ENCODE results near the gene TEX12. TPM values are rescaled to one million over a fixed set of nuclear protein-coding genes. Genes with fewer than 3 reads are reported as not detected.

The TEX12 gene
- total and polyA plus RNA-seq, 2 experiments from 2014 or later, result 1.1 TPM; not detected in 1

DNA sequence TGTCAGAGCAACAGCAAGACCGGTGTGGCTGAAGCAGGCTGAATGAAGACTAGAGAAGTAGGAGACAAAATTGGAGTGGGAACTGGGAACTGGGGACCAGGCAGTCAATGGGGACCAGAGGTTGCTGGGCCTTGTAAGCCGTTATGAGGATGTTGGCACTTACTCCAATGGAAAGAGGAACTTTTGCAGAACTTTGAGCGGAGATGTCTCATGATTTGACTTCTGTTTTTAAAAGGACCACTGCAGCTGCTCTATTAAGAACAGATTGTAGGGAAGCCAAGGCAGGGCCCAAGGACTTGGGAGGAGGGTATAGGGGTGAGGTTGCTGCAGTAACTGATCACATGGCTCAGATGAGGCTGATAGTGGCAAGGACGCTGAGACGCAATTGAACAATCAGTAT, 37.5 kb upstream of the TEX12 start:
- H3F3A ChIP-seq (replicated peaks; ENCODE audit: low read depth), result no peaks in the 10 kb centered on the region
- no peaks in the 10 kb centered on the region for H3K4me1 ChIP-seq (ENCODE audit: insufficient read depth)
- DNase-seq (ENCODE audit: low spot score) (no peak), ATAC-seq (no peak)
- no peaks in the 10 kb centered on the region for H3K36me3 ChIP-seq (ENCODE audit: insufficient read depth)
- no peaks in the 10 kb centered on the region for H3K79me2 ChIP-seq (replicated peaks; ENCODE audit: insufficient read depth)
- H3K4me2 ChIP-seq, result no peak overlapping the region
- no peaks in the 10 kb centered on the region for H3K9me2 ChIP-seq (ENCODE audit: insufficient read depth)
- Mint-ChIP-seq H3K27ac (no peak overlapping the region), H3K27me3 (ENCODE audit: insufficient read depth, low read depth, poor library complexity) (peaks cover 1% of the 10 kb centered on the region), H3K9me3 (no peaks in the 10 kb centered on the region), H3K4me1 (no peaks in the 10 kb centered on the region; the same call in 1 of the 3 replicates), H3K36me3 (ENCODE audit: low read depth) (no peaks in the 10 kb centered on the region), H3K4me3 (no peak overlapping the region)
- no peak overlapping the region for H3K27ac ChIP-seq (ENCODE audit: low read depth)
- H2AFZ ChIP-seq, result no peak overlapping the region
- no peaks in the 10 kb centered on the region for H3K27me3 ChIP-seq (ENCODE audit: insufficient read depth)
- no peaks in the 10 kb centered on the region for H4K20me1 ChIP-seq (replicated peaks; ENCODE audit: insufficient read depth)
- TF ChIP-seq, protein P1, sequence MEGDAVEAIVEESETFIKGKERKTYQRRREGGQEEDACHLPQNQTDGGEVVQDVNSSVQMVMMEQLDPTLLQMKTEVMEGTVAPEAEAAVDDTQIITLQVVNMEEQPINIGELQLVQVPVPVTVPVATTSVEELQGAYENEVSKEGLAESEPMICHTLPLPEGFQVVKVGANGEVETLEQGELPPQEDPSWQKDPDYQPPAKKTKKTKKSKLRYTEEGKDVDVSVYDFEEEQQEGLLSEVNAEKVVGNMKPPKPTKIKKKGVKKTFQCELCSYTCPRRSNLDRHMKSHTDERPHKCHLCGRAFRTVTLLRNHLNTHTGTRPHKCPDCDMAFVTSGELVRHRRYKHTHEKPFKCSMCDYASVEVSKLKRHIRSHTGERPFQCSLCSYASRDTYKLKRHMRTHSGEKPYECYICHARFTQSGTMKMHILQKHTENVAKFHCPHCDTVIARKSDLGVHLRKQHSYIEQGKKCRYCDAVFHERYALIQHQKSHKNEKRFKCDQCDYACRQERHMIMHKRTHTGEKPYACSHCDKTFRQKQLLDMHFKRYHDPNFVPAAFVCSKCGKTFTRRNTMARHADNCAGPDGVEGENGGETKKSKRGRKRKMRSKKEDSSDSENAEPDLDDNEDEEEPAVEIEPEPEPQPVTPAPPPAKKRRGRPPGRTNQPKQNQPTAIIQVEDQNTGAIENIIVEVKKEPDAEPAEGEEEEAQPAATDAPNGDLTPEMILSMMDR (conservative IDR thresholded peaks at IDR 0.05; ENCODE audit: low read depth in 2 of 2), result no peak
- no peak for TF ChIP-seq STAT1 (IDR thresholded peaks at IDR 0.05; ENCODE audit: unreplicated experiment)
- no peak for TF ChIP-seq JUNB (IDR thresholded peaks at IDR 0.05; ENCODE audit: unreplicated experiment)
- no peak for TF ChIP-seq ZNF114 (CRISPR knock-in tag; IDR thresholded peaks at IDR 0.05)
- no peak overlapping the region for H3K4me3 ChIP-seq

DNA sequence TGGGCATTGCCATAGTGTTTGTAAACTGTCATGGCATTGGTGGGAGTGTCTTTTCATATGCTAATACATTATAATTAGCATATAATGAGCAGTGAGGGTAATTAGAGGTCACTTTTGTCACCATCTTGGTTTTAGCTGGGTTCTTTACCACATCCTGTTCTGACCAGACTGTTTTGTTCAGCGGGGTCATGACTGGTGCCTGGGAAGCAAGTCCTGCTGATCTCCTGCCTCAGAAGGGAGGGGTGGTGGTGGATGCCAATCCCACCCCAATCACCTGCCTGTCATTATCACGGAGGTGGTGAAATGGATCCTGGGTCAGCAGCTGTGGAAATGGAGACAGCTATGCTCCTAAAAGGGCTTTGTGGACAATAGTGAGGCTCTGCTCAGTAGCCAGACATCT, 34.4 kb upstream of the TEX12 start:
- no peak overlapping the region for H3K27ac Mint-ChIP-seq
- H3K4me1 Mint-ChIP-seq, result no peaks in the 10 kb centered on the region; the same call in 1 of the 3 replicates
- Histone ChIP-seq H3K4me1 (ENCODE audit: insufficient read depth) (no peaks in the 10 kb centered on the region), H3K36me3 (ENCODE audit: insufficient read depth) (no peaks in the 10 kb centered on the region), H3K27me3 (ENCODE audit: insufficient read depth) (no peaks in the 10 kb centered on the region), H3K27ac (ENCODE audit: low read depth) (no peak overlapping the region), H2AFZ (no peak overlapping the region), H3K79me2 (replicated peaks; ENCODE audit: insufficient read depth) (no peaks in the 10 kb centered on the region), H3F3A (replicated peaks; ENCODE audit: low read depth) (no peaks in the 10 kb centered on the region), H4K20me1 (replicated peaks; ENCODE audit: insufficient read depth) (no peaks in the 10 kb centered on the region), H3K9me2 (ENCODE audit: insufficient read depth) (no peaks in the 10 kb centered on the region), H3K4me3 (no peak overlapping the region), H3K4me2 (no peak overlapping the region)
- peak; percentile 29 for DNase-seq (ENCODE audit: low spot score)
- ATAC-seq, result no peak
- H3K9me3 Mint-ChIP-seq, result no peaks in the 10 kb centered on the region
- no peak overlapping the region for H3K4me3 Mint-ChIP-seq
- peaks cover 1% of the 10 kb centered on the region for H3K27me3 Mint-ChIP-seq (ENCODE audit: insufficient read depth, low read depth, poor library complexity)
- H3K36me3 Mint-ChIP-seq (ENCODE audit: low read depth), result no peaks in the 10 kb centered on the region
- TF ChIP-seq JUNB (IDR thresholded peaks at IDR 0.05; ENCODE audit: unreplicated experiment), result no peak
- TF ChIP-seq EZH2phosphoT487 (IDR thresholded peaks at IDR 0.05; ENCODE audit: unreplicated experiment), result no peak
- no peak for TF ChIP-seq ZNF114 (CRISPR knock-in tag; IDR thresholded peaks at IDR 0.05)
- no peak for TF ChIP-seq CREB1 (CRISPR knock-in tag; IDR thresholded peaks at IDR 0.05; ENCODE audit: low read depth)
- TF ChIP-seq, protein P2, sequence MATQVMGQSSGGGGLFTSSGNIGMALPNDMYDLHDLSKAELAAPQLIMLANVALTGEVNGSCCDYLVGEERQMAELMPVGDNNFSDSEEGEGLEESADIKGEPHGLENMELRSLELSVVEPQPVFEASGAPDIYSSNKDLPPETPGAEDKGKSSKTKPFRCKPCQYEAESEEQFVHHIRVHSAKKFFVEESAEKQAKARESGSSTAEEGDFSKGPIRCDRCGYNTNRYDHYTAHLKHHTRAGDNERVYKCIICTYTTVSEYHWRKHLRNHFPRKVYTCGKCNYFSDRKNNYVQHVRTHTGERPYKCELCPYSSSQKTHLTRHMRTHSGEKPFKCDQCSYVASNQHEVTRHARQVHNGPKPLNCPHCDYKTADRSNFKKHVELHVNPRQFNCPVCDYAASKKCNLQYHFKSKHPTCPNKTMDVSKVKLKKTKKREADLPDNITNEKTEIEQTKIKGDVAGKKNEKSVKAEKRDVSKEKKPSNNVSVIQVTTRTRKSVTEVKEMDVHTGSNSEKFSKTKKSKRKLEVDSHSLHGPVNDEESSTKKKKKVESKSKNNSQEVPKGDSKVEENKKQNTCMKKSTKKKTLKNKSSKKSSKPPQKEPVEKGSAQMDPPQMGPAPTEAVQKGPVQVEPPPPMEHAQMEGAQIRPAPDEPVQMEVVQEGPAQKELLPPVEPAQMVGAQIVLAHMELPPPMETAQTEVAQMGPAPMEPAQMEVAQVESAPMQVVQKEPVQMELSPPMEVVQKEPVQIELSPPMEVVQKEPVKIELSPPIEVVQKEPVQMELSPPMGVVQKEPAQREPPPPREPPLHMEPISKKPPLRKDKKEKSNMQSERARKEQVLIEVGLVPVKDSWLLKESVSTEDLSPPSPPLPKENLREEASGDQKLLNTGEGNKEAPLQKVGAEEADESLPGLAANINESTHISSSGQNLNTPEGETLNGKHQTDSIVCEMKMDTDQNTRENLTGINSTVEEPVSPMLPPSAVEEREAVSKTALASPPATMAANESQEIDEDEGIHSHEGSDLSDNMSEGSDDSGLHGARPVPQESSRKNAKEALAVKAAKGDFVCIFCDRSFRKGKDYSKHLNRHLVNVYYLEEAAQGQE (IDR thresholded peaks at IDR 0.05; ENCODE audit: unreplicated experiment), result no peak
- TF ChIP-seq ZNF331 (CRISPR knock-in tag; IDR thresholded peaks at IDR 0.05; ENCODE audit: low read depth), result no peak
- TF ChIP-seq POLR2AphosphoS5 (IDR thresholded peaks at IDR 0.05; ENCODE audit: low read depth), result no peak
- TF ChIP-seq, protein P3, sequence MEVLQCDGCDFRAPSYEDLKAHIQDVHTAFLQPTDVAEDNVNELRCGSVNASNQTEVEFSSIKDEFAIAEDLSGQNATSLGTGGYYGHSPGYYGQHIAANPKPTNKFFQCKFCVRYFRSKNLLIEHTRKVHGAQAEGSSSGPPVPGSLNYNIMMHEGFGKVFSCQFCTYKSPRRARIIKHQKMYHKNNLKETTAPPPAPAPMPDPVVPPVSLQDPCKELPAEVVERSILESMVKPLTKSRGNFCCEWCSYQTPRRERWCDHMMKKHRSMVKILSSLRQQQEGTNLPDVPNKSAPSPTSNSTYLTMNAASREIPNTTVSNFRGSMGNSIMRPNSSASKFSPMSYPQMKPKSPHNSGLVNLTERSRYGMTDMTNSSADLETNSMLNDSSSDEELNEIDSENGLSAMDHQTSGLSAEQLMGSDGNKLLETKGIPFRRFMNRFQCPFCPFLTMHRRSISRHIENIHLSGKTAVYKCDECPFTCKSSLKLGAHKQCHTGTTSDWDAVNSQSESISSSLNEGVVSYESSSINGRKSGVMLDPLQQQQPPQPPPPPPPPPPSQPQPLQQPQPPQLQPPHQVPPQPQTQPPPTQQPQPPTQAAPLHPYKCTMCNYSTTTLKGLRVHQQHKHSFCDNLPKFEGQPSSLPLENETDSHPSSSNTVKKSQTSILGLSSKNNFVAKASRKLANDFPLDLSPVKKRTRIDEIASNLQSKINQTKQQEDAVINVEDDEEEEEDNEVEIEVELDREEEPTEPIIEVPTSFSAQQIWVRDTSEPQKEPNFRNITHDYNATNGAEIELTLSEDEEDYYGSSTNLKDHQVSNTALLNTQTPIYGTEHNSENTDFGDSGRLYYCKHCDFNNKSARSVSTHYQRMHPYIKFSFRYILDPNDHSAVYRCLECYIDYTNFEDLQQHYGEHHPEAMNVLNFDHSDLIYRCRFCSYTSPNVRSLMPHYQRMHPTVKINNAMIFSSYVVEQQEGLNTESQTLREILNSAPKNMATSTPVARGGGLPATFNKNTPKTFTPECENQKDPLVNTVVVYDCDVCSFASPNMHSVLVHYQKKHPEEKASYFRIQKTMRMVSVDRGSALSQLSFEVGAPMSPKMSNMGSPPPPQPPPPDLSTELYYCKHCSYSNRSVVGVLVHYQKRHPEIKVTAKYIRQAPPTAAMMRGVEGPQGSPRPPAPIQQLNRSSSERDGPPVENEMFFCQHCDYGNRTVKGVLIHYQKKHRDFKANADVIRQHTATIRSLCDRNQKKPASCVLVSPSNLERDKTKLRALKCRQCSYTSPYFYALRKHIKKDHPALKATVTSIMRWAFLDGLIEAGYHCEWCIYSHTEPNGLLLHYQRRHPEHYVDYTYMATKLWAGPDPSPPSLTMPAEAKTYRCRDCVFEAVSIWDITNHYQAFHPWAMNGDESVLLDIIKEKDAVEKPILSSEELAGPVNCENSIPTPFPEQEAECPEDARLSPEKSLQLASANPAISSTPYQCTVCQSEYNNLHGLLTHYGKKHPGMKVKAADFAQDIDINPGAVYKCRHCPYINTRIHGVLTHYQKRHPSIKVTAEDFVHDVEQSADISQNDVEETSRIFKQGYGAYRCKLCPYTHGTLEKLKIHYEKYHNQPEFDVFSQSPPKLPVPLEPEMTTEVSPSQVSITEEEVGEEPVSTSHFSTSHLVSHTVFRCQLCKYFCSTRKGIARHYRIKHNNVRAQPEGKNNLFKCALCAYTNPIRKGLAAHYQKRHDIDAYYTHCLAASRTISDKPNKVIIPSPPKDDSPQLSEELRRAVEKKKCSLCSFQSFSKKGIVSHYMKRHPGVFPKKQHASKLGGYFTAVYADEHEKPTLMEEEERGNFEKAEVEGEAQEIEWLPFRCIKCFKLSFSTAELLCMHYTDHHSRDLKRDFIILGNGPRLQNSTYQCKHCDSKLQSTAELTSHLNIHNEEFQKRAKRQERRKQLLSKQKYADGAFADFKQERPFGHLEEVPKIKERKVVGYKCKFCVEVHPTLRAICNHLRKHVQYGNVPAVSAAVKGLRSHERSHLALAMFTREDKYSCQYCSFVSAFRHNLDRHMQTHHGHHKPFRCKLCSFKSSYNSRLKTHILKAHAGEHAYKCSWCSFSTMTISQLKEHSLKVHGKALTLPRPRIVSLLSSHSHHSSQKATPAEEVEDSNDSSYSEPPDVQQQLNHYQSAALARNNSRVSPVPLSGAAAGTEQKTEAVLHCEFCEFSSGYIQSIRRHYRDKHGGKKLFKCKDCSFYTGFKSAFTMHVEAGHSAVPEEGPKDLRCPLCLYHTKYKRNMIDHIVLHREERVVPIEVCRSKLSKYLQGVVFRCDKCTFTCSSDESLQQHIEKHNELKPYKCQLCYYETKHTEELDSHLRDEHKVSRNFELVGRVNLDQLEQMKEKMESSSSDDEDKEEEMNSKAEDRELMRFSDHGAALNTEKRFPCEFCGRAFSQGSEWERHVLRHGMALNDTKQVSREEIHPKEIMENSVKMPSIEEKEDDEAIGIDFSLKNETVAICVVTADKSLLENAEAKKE (CRISPR knock-in tag; IDR thresholded peaks at IDR 0.05), result no peak
